Tibial nerve (tissue), 4 donors: ENCODE data around the gene RCCD1.

Experiments used
- EP300 ChIP-seq, 2 donors: sonication (generic); formaldehyde crosslinking; IDR thresholded peaks; one replicate each; pipeline ENCODE4 v1.6.1; 2017; ENCODE audit warnings: antibody characterized with exemption in 2 of 2, mild to moderate bottlenecking in 1 of 2
- TF ChIP-seq, protein P1 (sequence below), 5 experiments: fragments of 200-600 bp in 3 of 5; fragments of 450-650 bp in 2 of 5; sonication (generic) in 3 of 5; IDR thresholded peaks; one replicate each; pipeline ENCODE4 v1.5.1; 2016 to 2019; ENCODE audit warnings: antibody characterized with exemption in 5 of 5, mild to moderate bottlenecking in 3 of 5, moderate library complexity in 2 of 5

DNA sequence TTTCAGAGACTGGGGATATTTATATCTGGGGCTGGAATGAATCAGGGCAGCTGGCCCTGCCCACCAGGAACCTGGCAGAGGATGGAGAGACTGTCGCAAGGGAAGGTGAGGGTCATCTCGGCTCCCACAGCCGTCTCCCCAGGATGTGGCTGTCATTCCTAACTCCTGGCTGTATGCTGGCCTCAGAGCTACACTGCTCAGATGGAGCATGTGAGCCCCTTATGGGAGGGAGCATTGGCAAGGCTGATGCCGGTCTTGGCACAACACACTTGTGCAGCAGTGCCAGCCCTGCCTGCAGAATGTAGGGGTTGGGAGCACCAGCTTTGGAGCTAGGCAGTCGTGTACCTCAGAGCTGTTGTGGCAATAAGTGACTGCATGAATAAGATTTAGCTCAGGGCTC is 5.2 kb downstream of the RCCD1 start:
- TF ChIP-seq EP300 (IDR thresholded peaks at IDR 0.05), result no peak
- TF ChIP-seq, protein P1, sequence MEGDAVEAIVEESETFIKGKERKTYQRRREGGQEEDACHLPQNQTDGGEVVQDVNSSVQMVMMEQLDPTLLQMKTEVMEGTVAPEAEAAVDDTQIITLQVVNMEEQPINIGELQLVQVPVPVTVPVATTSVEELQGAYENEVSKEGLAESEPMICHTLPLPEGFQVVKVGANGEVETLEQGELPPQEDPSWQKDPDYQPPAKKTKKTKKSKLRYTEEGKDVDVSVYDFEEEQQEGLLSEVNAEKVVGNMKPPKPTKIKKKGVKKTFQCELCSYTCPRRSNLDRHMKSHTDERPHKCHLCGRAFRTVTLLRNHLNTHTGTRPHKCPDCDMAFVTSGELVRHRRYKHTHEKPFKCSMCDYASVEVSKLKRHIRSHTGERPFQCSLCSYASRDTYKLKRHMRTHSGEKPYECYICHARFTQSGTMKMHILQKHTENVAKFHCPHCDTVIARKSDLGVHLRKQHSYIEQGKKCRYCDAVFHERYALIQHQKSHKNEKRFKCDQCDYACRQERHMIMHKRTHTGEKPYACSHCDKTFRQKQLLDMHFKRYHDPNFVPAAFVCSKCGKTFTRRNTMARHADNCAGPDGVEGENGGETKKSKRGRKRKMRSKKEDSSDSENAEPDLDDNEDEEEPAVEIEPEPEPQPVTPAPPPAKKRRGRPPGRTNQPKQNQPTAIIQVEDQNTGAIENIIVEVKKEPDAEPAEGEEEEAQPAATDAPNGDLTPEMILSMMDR (IDR thresholded peaks at IDR 0.05), result no peak
